Measurements from ENCODE around the gene ZIM2.

The ZIM2 gene

GRCh38 chr19:56838024-56838908, 2.3 kb downstream of the ZIM2 start:
- no peaks in the 10 kb centered on the region for H3K9me3 ChIP-seq (ENCODE audit: control insufficient read depth, low read length)
- H3K4me1 ChIP-seq (ENCODE audit: control insufficient read depth, insufficient read depth, low read length), result no peaks in the 10 kb centered on the region
- peak overlapping the region; percentile 79 for H3K9ac ChIP-seq (ENCODE audit: low read length)
- DNase-seq (ENCODE audit: low read depth), result no peak
- peak overlapping the region; percentile 81 for H3K4me3 ChIP-seq (ENCODE audit: low read length)
- no peaks in the 10 kb centered on the region for H3K36me3 ChIP-seq (ENCODE audit: control insufficient read depth, insufficient read depth, low read length, severe bottlenecking)
- H3K27me3 ChIP-seq (replicated peaks; ENCODE audit: control insufficient read depth, insufficient read depth, low read length), result no peaks in the 10 kb centered on the region

- Histone ChIP-seq H3K9ac (ENCODE audit: low read length) (peak overlapping the region; percentile 64), H3K36me3 (ENCODE audit: control insufficient read depth, insufficient read depth, low read length, severe bottlenecking) (no peaks in the 10 kb centered on the region), H3K9me3 (ENCODE audit: control insufficient read depth, low read length) (no peaks in the 10 kb centered on the region), H3K4me3 (ENCODE audit: low read length) (peak overlapping the region; percentile 81), H3K4me1 (ENCODE audit: control insufficient read depth, insufficient read depth, low read length) (no peaks in the 10 kb centered on the region), H3K27me3 (replicated peaks; ENCODE audit: control insufficient read depth, insufficient read depth, low read length) (no peaks in the 10 kb centered on the region)
- no peak for DNase-seq (ENCODE audit: low read depth)
Measured at GRCh38 chr19:56837492-56838023, 3.0 kb downstream of the ZIM2 start.

DNA sequence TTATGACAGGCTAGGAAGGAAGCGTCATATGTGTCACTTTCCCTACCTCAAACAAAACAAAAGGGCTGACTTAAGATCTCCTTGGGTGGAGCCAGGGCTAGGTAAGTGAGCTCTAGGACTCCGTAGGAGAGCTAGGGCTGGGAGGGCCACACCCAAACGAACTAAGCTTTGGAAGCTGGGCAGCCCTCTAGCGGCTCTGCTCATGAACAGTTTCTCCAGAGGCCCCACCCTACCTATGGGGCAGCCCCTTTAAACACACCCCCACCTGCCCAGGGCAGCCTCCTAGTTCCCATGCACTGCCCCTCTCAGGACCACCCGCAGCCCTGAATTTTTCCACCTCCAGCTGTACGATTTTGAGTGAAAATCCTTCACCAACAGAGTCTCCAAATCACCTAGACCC, 3.5 kb downstream of the ZIM2 start:
- peak overlapping the region; percentile 64 for H3K9ac ChIP-seq (ENCODE audit: low read length)
- H3K27me3 ChIP-seq (replicated peaks; ENCODE audit: control insufficient read depth, insufficient read depth, low read length), result no peaks in the 10 kb centered on the region
- peak overlapping the region; percentile 81 for H3K4me3 ChIP-seq (ENCODE audit: low read length)
- no peak for DNase-seq (ENCODE audit: low read depth)
- H3K4me1 ChIP-seq (ENCODE audit: control insufficient read depth, insufficient read depth, low read length), result no peaks in the 10 kb centered on the region
- H3K36me3 ChIP-seq (ENCODE audit: control insufficient read depth, insufficient read depth, low read length, severe bottlenecking), result no peaks in the 10 kb centered on the region
- H3K9me3 ChIP-seq (ENCODE audit: control insufficient read depth, low read length), result no peaks in the 10 kb centered on the region

DNA sequence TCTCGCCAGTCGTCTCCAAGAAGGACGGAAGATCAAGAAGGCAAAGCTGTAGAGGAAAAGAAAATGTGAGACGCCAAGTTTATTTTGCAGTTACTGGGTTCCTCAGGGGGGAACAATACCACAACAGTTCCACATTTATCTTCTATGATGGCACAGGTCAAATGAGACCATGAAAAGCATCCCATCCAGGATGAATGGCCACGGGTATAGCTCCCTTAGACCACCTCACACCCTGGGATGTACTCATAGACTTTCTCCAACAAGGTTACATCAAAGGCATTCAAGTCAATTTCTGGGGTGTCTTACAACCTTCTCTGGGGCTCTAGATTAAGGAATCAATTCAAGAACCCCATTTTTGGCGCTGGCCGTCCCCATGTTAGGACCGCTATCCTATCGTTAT, 4.5 kb downstream of the ZIM2 start:
- Histone ChIP-seq H3K27me3 (replicated peaks; ENCODE audit: control insufficient read depth, insufficient read depth, low read length) (no peaks in the 10 kb centered on the region), H3K9ac (ENCODE audit: low read length) (no peak overlapping the region), H3K4me3 (ENCODE audit: low read length) (no peak overlapping the region), H3K9me3 (ENCODE audit: control insufficient read depth, low read length) (no peaks in the 10 kb centered on the region), H3K4me1 (ENCODE audit: control insufficient read depth, insufficient read depth, low read length) (no peaks in the 10 kb centered on the region), H3K36me3 (ENCODE audit: control insufficient read depth, insufficient read depth, low read length, severe bottlenecking) (no peaks in the 10 kb centered on the region)
- DNase-seq (ENCODE audit: low read depth), result no peak

DNA sequence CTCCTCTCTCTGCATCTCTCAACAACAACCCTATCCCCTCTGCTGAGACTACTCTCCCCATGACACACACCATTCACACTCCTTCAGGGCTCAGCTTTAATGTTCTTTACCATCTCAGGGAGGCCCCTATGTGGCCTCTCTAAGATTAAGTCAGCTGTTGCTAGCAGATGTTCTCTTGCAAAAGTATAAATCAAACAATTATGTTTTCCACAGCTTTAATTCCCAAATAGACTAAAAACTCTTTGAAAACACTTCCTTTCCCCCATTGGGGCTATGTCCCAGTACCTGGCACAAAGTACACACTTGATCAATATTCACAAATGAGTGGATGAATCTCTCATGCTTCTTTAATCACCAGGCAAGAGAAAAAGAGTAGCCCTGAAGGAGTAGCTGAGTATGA, 5.1 kb downstream of the ZIM2 start:
- DNase-seq (ENCODE audit: low read depth), result no peak
- no peaks in the 10 kb centered on the region for H3K4me1 ChIP-seq (ENCODE audit: control insufficient read depth, insufficient read depth, low read length)

DNA sequence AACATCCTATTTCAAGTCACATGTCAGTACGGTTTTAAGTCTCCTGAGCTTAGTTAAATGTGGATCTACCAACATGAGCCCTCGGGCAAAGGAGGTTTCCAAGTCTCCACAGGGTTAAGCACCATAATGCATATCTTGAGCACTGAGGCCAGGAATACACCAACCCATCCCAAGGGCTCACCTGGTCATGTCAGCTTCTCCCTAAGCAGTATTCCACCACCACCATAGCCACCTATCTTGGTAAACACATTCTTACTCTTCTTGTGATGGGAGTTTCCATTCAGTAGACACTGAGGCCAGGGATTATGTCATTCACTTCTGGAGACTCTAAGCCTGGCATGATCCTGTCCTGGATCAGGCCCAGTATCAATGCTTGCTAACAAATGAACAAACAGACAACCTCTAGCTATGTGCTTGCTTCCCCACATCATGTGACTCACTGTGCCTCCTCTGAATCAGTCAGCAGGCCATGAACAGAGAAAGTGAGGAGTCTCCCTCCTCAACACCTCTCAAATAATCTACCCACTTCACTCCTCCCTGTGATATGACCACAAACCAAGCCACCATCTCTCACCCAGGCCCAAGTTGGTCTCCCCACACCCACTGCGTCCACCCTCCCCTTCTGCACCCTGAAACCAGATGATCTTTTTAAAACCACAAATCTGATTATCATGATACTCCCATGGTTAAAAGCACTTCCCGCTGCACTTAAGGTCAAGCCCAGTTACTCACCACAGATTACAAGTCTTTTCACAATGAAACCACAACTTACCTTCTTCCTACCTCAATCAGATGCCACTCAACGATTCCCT, 5.8 kb downstream of the ZIM2 start:
- Histone ChIP-seq H3K4me3 (ENCODE audit: low read length) (no peak overlapping the region), H3K27me3 (replicated peaks; ENCODE audit: control insufficient read depth, insufficient read depth, low read length) (no peaks in the 10 kb centered on the region), H3K36me3 (ENCODE audit: control insufficient read depth, insufficient read depth, low read length, severe bottlenecking) (no peaks in the 10 kb centered on the region), H3K9me3 (ENCODE audit: control insufficient read depth, low read length) (no peaks in the 10 kb centered on the region), H3K9ac (ENCODE audit: low read length) (no peak overlapping the region), H3K4me1 (ENCODE audit: control insufficient read depth, insufficient read depth, low read length) (no peaks in the 10 kb centered on the region)
- DNase-seq (ENCODE audit: low read depth), result no peak

More for the DNA sequence above, 5.1 kb downstream of the ZIM2 start:
- Histone ChIP-seq H3K36me3 (ENCODE audit: control insufficient read depth, insufficient read depth, low read length, severe bottlenecking) (no peaks in the 10 kb centered on the region), H3K27me3 (replicated peaks; ENCODE audit: control insufficient read depth, insufficient read depth, low read length) (no peaks in the 10 kb centered on the region), H3K9ac (ENCODE audit: low read length) (no peak overlapping the region), H3K9me3 (ENCODE audit: control insufficient read depth, low read length) (no peaks in the 10 kb centered on the region), H3K4me3 (ENCODE audit: low read length) (no peak overlapping the region)

DNA sequence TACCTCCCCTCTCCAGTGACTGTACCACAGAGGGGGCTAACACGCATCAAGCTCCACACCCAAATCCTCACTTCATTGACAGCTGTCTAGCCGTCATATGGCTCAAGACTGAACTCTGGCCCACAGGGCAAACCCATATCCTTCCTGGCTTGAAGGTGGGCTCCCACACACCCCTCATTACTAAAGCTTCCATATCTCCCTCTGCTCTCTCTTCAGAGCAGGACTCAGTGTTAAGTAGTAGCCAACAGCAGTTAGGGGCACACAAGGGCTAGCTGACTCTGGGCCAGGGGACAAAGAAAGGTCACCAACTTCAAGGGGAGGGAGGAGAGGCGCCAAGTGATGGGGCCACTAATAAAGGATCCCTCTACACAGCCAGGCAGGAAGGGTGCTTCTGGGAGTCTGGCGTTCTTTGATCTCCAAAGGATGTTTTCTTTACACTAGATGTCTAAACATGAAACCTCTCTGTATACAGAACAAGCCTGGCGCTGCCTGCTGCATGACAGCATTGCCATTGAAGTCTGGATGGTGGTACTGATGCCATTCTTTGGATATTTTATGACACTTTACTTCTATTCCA, 8.1 kb downstream of the ZIM2 start:
- Histone ChIP-seq H3K4me3 (ENCODE audit: low read length) (no peak overlapping the region), H3K9ac (ENCODE audit: low read length) (no peak overlapping the region), H3K36me3 (ENCODE audit: control insufficient read depth, insufficient read depth, low read length, severe bottlenecking) (no peaks in the 10 kb centered on the region), H3K9me3 (ENCODE audit: control insufficient read depth, low read length) (no peaks in the 10 kb centered on the region), H3K4me1 (ENCODE audit: control insufficient read depth, insufficient read depth, low read length) (no peaks in the 10 kb centered on the region), H3K27me3 (replicated peaks; ENCODE audit: control insufficient read depth, insufficient read depth, low read length) (no peaks in the 10 kb centered on the region)
- no peak for DNase-seq (ENCODE audit: low read depth)

GRCh38 chr19:56831255-56831654, 9.3 kb downstream of the ZIM2 start:
- H3K9me3 ChIP-seq (ENCODE audit: control insufficient read depth, low read length), result no peaks in the 10 kb centered on the region
- no peaks in the 10 kb centered on the region for H3K4me1 ChIP-seq (ENCODE audit: control insufficient read depth, insufficient read depth, low read length)
- no peak for DNase-seq (ENCODE audit: low read depth)
- H3K4me3 ChIP-seq (ENCODE audit: low read length), result no peak overlapping the region
- no peak overlapping the region for H3K9ac ChIP-seq (ENCODE audit: low read length)
- H3K36me3 ChIP-seq (ENCODE audit: control insufficient read depth, insufficient read depth, low read length, severe bottlenecking), result no peaks in the 10 kb centered on the region
- no peaks in the 10 kb centered on the region for H3K27me3 ChIP-seq (replicated peaks; ENCODE audit: control insufficient read depth, insufficient read depth, low read length)

- Histone ChIP-seq H3K27me3 (replicated peaks; ENCODE audit: control insufficient read depth, insufficient read depth, low read length) (no peaks in the 10 kb centered on the region), H3K36me3 (ENCODE audit: control insufficient read depth, insufficient read depth, low read length, severe bottlenecking) (no peaks in the 10 kb centered on the region), H3K9me3 (ENCODE audit: control insufficient read depth, low read length) (no peaks in the 10 kb centered on the region), H3K9ac (ENCODE audit: low read length) (no peak overlapping the region), H3K4me1 (ENCODE audit: control insufficient read depth, insufficient read depth, low read length) (no peaks in the 10 kb centered on the region), H3K4me3 (ENCODE audit: low read length) (no peak overlapping the region)
- DNase-seq (ENCODE audit: low read depth), result no peak
Measured at GRCh38 chr19:56829596-56829995, 10.9 kb downstream of the ZIM2 start.

- no peak for DNase-seq (ENCODE audit: low read depth)
- Histone ChIP-seq H3K4me1 (ENCODE audit: control insufficient read depth, insufficient read depth, low read length) (no peaks in the 10 kb centered on the region), H3K9ac (ENCODE audit: low read length) (no peak overlapping the region), H3K4me3 (ENCODE audit: low read length) (no peak overlapping the region), H3K36me3 (ENCODE audit: control insufficient read depth, insufficient read depth, low read length, severe bottlenecking) (no peaks in the 10 kb centered on the region), H3K9me3 (ENCODE audit: control insufficient read depth, low read length) (no peaks in the 10 kb centered on the region), H3K27me3 (replicated peaks; ENCODE audit: control insufficient read depth, insufficient read depth, low read length) (no peaks in the 10 kb centered on the region)
Measured at GRCh38 chr19:56827708-56828107, 12.8 kb downstream of the ZIM2 start.

DNA sequence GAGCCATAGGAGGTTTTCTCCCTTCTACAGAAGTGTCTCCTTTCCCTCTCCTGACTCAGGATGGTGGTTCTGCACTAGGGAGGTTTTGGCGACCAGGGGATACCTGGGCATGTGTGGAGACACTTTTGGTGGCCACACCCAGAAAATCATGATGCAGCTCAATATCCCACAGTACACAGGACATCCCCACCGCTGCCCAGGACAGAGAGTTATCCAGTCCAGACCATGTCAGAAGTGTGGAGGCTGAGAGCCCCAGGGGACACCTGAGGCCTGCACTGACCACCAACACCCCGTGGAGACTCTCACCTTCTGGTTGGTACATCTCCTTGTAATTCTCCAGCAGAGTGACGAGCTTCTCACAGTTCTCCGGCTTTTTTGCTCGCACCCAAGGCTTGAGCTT, 16.6 kb downstream of the ZIM2 start:
- Histone ChIP-seq H3K4me3 (ENCODE audit: low read length) (no peak overlapping the region), H3K9ac (ENCODE audit: low read length) (no peak overlapping the region), H3K4me1 (ENCODE audit: control insufficient read depth, insufficient read depth, low read length) (no peaks in the 10 kb centered on the region), H3K9me3 (ENCODE audit: control insufficient read depth, low read length) (no peaks in the 10 kb centered on the region), H3K36me3 (ENCODE audit: control insufficient read depth, insufficient read depth, low read length, severe bottlenecking) (no peaks in the 10 kb centered on the region), H3K27me3 (replicated peaks; ENCODE audit: control insufficient read depth, insufficient read depth, low read length) (no peaks in the 10 kb centered on the region)
- DNase-seq (ENCODE audit: low read depth), result no peak

Measured in adipocyte (in vitro differentiated cells).